T1000 (cell line): ENCODE results near the gene PLEKHG1.

ENCODE experiments used
- DNase-seq: peaks from one replicate; lab custom pipeline; 2025; ENCODE audit warnings: mixed read lengths; lab: John Stamatoyannopoulos, UW

The PLEKHG1 gene

DNA sequence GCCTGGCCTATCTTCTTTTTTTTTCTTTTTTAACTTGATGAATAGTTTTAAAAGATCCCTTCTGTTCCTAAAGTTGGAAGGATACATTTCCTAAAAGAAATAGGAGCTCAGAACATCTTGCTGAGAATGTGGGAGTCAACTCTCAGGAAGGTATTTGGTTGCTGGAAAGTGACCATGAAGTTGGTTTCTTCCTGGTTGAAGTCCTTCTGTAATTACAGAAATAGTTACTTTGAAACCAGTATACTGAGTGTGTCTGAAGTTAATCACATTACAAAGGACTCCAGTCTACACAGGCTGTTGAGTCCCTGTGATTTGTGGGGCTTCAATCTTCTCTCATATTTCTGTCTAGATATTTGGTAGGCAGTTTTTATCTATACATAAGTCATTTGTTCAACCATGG lies 9.8 kb upstream of the PLEKHG1 start:
- no peak for DNase-seq

DNA sequence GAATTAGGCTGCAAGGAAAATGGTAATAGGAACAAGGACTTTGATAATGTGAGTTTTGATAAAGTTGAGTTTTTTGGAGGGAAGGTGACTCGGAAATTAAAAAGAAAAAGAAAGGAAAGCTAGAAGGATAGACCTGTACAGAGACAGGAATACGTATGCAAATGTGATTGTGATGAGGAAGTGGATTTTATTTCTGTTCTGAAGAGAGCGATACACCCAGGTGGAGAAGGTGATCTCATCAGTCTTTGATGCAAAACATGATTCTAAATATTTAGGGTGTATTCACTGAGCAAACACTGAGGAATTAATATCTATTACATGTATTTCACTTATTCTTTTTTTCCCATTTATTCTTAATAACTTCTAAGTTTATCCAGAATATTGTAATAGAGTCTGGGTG lies 9.2 kb upstream of the PLEKHG1 start:
- no peak for DNase-seq

DNA sequence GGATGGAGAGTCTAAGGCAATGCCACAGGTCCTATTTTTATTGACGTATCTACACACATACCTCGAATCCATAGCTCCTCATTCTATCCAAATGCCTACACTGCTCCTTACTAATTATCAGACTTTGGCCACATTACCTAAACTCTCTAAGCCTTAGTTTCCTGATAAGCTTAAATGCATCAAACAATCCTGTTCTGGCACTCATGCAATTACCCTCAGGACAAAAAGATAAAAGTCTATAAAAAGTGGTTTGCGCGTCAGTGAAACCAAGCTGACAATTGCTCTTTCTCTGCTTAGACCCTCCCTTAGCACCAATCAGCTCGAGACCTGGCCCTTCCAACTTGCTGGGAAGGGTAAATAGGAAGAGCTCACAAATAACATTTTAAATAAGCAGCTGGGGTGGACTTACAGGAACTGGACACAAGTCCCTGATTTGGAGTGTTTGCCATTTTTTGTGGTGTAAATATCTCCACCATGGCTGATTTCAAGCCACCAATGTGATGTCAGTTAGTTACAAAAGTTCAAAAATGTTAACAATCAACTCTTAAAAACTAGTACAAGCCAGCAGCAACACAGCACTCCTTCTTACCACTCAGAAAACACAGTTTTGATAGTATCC lies 7.2 kb upstream of the PLEKHG1 start:
- no peak for DNase-seq

DNA sequence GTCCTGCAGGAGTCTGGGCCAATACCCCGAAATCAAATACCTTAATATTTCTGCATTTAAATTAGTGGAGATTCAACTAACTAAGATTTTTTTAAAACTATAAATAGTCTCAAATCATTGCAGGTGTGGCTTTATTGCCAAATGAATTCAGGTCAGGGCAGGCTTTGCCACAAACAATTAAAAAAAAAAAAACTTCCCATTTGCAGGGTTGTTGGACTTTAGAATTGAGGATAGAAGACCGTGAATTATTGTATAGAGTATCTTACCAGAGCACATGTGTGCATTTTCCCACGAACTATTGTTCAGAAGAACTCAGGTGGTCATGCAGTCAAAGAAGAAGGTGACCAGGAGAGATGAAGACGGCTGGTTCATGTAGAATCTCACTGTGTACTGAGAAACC lies 6.6 kb upstream of the PLEKHG1 start:
- DNase-seq, result no peak

DNA sequence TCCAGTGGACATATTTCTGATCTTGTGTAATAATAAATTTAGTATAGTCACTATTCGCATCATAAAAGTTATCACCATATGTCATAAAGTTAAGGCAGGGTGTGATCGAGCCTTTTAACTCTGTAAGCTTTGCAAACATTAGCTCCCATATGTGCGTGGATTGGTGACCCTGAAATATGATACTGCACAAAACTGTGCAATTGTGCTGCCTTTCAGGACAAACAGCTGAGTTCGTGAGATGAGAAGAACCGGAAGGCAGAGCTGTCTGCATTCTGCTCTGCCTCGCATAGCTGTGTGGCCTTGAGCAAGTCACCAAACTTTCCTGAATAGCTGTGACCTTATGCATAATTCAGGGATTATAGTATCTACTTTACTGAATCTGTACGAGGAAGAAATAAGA lies 3.2 kb upstream of the PLEKHG1 start:
- no peak for DNase-seq

DNA sequence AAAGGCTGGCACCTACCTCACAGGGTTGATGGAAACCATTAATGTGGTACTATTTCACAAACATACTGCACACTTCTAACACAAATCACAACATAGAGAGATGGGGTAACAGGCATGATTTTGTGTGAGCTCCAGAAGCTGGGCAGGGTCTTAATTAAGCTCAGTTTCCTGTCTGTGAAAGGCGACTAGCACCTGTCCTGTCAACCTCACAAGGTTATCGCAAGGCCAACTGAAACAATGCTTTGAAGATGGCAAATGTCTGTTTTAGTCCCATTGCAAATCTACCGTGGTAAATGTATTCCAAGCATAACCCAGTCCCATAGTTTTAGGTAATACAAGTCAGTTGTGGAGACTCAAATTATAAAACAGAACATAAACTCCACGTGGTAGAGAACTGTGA lies 1.3 kb upstream of the PLEKHG1 start:
- DNase-seq, result no peak

DNA sequence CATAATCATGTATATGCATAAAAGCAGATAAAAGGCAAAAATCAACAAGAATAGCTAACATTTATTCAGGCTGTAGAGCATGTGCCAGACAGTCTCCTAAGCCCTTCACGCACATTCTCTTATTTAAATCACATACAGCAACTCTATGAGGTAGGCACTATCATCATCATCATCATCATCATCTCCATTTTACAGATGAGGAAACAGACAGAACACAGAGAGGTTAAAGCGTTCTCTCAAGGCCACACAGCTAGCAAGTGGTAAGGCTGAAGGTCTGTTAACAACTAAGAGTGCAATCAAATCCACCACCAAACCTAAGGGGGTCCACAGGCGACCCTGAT lies 857 bp upstream of the PLEKHG1 start:
- DNase-seq, result no peak

DNA sequence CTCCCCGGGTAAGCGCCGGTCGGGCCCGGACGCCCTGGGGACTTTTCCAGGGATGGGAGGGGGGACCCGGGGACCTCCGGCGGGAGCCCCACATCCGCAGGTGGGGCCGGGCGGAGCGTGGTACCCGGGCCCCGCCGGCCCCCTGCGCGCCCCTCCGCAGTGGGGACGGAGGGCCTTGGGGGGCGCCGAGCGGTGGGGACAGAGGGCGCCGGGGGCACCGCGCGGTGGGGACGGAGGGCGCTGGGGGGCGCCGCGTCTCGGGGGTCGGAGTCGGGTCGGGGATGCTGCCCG lies 270 bp downstream of the PLEKHG1 start:
- DNase-seq, result no peak

DNA sequence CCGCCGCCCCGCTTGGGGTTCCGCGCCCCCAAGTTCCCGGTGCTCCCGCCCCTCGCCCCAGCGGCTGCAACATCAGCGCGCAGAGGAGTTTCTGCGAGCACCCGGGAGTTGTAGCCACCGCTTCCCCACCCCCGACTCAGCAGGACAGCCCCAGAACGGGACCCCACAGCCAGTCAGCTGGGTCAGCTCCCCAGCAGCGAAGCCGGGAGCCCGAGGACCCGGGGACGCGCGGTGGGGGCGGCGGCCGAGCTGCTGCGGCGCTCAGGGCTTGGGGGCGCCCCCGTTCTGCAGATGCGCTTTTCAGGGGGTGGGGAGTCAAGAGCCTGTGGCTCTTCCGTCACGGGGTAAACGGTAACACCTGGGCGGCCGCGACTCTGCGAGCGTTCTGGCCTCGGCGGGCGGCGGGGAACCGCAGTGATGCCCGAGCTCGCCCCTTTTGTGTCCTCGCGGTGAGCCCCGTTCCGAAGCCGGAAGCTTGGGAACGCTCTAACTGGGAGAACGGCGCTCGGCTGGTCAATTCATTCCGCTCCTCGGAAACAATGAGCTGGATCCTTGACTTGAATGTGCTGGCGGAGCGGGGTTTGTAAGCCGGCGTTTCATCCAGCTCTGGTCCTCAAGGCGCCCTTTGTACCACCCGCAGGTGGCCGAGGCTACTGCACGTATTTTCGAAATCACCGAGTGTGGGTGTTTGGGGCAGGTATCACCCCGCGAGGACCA lies 774 bp downstream of the PLEKHG1 start:
- DNase-seq, result peak; percentile 30

DNA sequence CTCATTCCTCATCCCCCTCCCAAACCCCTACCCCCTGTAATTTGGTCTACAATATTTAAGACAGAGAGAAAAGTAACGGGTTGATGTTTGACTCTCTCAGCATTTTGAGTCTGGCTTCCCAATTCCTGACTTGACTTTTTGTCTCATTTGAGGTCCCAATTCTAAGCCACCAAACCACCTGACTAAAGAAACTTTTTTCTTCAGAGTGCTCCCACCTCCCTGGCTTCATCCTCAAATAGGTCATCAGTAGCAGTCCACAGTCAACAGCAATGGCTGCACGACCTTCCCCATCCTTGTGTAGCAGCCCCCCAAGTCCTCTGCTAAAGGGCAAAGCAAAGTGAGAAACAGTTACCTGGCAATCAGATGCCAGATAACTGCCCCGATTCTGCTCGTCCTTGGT lies 1.8 kb downstream of the PLEKHG1 start:
- no peak for DNase-seq

DNA sequence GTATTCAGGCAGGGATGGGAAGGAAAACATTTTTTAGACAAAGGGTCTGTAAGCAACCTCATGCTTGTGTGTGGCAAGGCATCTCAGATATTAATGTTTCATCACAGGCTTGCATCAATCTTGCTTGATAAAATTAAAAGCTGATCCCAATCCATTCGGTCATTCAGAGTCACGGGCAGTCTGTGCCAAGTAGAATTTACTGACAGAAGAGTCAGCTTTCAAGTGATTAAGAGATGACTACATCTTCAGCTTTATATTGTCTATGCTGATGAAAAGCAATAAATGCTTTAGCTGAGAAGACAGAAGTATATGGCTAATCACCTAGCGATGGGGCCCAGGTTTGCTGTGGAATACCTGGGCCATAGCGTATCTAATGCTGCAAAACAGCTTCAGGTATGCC lies 3.5 kb downstream of the PLEKHG1 start:
- DNase-seq, result no peak

DNA sequence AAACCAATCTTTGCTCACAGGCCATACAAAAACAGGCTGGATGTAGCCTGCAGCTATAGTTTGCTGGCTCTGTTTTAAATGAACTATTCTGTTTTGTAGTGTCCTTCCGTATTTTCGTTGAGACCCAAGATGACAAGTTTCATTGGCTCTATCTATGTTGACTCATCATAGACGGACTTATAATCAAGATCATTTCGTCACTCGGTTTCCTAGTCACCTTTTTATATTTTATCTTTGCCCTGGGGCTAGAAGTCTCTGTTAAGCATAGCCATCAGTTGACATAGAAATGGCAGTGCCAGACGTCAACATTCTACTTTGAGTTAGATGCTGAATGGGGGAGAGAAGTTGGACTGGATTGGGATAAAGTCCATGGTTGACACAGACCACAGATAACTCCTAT lies 4.8 kb downstream of the PLEKHG1 start:
- DNase-seq, result no peak

DNA sequence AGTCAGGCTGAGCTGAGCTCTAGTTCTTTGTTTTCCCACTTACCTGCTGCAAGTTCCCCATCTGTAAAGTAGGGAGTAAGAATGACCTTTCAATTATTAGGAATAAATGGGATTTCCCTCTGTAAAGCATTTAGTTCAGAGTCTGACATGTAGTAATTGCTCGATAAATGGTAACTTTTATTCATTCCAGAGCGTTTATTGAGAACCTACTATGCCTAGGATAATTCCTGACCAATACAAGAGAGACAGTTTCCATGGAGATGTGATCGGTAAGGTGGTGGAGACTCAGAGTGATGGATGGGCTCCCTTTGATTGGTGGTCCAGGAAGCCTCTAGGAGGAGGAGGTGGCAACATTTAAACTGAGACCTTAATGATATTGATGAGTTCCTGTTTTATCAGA lies 5.6 kb downstream of the PLEKHG1 start:
- no peak for DNase-seq

DNA sequence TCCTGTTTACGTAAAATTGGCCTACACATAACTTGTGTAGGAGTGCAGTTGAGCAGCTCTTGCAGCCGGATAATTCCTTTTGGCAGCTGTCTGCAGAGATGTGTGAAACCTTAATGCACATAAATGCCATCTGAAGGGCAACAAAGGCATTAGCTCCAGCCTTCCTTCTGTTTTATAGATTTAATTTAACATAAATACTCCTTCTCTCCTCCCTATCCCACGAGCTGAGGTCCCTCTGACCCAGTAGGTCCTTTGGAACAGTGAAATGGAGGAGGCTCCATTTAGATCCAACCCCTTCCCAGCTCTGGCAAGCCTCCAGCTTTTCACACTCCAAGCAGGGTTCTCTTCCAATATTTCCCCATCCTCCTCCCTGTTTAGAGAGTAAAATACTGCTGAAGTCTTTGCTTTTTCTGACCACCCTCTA lies 6.5 kb downstream of the PLEKHG1 start:
- DNase-seq, result no peak

DNA sequence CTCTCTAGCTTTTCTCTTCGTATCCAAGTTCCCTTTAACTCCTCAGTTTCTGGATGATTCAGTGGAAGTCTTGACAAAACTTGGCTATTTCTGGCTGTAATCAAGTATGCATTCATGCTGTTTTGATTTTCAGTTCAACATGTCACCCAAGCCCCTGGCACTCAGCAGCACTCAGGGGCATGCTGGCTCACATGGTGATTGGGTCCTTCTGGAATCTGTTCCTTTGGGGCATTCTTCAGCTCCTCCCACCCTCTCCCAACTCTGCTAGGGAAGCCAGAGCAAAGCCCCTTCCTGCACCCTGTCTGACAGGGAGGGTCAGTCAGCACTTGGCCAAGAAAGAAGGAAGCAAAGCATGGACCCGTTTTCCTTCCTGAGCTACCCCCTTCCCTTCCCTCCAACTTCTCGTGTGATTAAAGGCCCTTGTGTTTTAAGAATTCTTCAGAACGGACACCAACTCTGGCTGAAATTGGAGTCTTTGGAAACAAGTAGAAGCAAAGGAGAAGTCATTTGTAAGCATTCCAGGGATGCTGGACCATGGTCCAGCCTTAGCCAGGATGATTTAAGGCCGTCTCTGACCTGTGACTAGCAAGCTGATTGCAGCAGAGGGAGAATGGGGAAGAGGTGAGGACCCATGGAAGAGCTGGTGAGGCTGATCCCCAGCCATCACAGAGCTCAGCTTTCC lies 7.1 kb downstream of the PLEKHG1 start:
- DNase-seq, result no peak

DNA sequence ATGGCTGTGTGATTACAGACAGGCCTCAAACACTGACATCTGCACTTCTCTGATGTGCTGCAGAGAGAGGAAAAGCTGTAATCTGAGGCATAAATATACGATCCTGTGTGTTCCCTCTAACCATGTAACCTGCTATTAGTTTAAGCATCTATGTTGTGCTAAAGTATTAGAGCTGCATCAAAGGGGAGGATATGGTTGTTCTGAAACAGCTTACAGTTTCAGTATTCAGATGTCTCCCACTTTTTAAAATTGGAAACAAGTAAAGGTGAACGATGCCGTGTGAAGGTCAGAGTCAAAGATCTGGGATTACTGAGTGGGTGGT lies 7.6 kb downstream of the PLEKHG1 start:
- DNase-seq, result no peak

DNA sequence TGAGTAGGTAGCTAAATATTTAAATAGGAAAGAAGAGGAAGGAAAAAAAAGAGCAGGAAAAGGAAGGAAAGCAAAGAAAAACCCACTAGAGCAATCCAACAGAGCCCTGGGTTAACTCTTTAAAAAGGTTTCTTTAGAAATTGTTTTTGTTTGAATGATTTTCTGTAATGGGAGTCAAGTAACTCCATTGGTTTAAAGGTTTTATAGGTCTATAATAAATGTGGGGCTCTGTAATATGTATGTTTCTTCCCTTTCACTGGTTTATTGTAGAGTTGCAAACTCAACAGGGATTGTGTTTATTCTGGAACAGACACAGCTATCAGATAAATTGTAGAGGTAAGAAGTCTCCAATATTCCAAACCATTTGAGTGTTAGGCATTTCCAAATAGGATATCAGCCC lies 10.9 kb downstream of the PLEKHG1 start:
- DNase-seq, result no peak

DNA sequence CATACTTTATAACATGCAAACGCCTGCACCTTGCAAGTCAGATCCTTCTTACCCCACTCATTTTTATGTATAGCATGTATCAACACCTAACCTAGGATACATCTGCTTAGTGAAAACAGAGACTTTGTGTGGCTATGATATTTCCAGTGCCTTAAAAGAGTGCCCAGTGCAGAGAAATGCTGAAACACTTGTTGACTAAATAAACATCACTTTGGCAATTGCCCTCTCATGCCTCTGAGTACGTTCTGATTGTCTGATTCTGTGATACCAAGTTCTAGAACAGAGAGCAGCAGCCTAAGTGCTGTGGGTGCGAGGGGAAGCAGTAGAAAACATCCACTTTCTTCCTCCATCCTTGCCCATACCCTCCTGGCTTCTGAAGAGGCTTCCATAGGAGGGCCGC lies 13.6 kb downstream of the PLEKHG1 start:
- no peak for DNase-seq

DNA sequence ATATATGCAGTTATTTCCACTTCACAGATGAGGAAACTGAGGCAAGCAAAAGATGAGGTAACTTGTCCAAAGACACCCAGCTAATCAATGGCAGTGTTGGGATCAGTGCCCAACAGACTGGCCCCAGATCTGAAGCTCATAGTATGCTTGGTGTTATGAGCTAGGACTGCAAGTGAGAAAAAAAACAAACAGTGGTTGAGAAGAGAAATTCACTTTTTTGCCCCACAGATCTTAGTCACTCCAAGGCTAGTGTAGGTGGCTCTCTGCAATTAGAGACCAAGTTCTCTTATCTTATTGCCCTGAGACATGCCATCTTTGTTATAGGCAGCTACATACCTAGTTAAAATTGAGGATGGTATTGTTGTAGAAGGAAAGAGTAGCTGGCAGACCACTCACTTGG lies 16.3 kb downstream of the PLEKHG1 start:
- DNase-seq, result no peak

DNA sequence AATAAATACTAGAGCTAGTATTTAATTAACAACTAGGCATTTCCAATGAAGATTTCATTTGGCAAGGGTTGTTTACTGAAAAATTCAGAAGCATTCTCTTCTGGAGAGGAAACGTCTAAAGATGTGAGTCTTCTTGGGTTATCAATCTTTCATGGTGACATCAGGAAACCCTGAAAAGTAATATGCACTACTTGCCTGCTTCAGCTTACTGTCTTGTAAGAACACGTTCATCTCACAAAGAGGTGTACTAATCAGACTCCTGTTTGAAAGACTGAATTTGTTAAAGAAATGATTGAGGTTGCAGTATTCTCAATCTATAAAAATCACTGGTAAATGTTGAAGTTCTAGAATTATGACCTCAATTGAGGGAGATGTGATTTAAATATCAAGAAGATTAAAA lies 16.9 kb downstream of the PLEKHG1 start:
- DNase-seq, result no peak

DNA sequence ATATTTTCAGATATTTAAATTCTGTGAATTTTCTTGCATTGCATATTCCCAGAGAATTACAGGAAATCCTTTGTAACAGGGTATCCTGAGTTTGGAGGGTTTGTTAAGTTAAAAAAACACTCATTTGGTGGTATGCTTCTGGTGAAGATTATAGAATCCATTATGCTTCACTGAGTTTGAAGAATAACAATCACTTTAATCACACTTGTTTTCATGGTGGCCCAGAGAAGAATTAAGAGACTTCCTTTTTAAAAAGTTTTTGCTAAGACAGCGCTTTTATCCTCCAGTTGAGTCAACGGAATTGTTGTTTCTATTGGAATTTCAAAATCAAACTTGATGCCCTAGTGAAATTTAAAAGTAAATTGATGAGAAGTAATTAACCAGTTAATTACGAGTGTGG lies 17.4 kb downstream of the PLEKHG1 start:
- DNase-seq, result no peak

DNA sequence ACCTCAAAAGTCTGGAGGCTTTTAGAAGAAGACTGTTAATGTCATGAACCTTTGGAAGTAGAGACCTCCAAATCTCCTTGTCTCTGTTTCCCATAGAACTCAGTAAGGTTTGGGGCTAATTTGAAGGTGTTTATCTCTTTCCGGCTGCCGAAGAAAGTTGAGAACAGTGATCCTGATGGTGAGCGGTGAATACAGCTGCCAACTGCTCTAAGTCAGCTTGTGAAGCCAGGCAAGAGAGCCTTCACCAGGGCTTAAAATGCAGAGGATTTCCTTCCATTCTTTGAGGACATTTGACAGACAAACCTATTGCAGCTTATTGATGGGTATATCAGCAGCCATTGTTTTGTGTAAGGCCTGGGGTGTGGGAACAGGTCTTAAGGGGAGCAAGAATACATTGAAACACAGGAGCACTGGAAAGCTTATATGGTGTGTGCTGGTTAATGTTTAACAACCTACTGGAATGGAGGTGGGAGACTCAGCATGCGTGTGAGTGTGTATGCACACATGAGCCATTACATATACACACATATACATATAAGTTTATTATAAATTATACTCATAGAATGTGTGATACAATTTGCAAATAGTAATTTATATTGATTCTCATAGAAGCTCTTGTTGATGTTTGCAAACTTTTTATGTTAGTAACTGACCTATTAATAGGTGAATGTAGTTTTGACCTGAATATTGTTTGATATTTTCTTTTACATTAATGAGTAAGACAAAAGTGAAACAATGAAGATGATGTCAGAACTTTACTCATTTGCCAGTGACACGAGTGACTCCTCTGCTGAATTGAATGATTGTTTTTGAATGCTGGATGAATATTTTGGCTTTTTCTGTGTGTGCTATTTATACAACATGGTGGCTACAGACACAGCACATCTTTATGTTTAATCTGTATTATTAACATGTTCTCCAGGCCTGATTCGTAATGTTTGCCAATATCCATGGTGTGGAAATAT lies 18.1 kb downstream of the PLEKHG1 start:
- DNase-seq, result no peak

DNA sequence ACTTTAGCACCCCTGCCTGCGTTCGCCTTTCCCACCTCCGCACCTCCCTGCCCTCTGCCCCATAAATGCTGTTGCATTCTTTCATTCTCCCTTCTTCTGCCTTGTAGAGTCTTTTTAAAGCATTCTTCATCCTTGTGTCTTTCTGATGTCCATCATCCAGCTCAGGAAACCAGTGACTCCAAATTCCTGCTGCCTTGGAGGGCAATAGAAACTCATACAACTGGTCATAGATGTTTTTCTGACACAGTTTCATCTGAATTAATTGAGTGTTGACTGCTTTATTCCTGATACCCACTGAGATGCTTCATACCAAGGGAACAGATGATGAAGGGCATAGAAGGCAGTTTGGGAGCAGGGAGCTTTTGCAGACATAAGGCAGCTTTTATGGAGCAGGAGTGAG lies 19.6 kb downstream of the PLEKHG1 start:
- DNase-seq, result no peak
